OCI-LY3 (cell line): ENCODE results near the gene FBXW8.

Experiments used
- H2AFZ ChIP-seq: fragments of 200-600, 300-600 bp; shearing (Covaris generic); 2 replicates; pipeline ENCODE4 v1.6.0; 2014; ENCODE audit warnings: antibody characterized with exemption, low read depth, low read length
- H3K27ac ChIP-seq: fragments of 200-600, 300-600 bp; sonication (generic); 2 replicates; pipeline ENCODE4 v1.5.1; 2014; ENCODE audit warnings: mild to moderate bottlenecking, low read length, moderate library complexity, mixed read lengths
- H3K27me3 ChIP-seq: fragments of 200-600, 300-600 bp; sonication (generic); 2 replicates; pipeline ENCODE4 v1.6.1; 2014; ENCODE audit warnings: low read depth, low read length, mixed read lengths
- H3K36me3 ChIP-seq: fragments of 200-600, 300-600 bp; sonication (generic); replicated peaks from 2 replicates; pipeline ENCODE3; 2014; ENCODE audit warnings: low read depth, low read length, mixed read lengths
- H3K4me1 ChIP-seq: fragments of 300-600, 200-600 bp; sonication (generic); 2 replicates; pipeline ENCODE4 v1.6.1; 2014; ENCODE audit warnings: low read length, mixed read lengths
- H3K4me2 ChIP-seq: fragments of 200-600, 300-600 bp; sonication (generic); 2 replicates; pipeline ENCODE4 v1.6.1; 2014; ENCODE audit warnings: low read length, mixed read lengths
- H3K4me3 ChIP-seq: fragments of 300-600, 200-600 bp; sonication (generic); 2 replicates; pipeline ENCODE4 v1.5.1; 2014; ENCODE audit warnings: antibody characterized with exemption, mild to moderate bottlenecking, low read length, moderate library complexity
- H3K79me2 ChIP-seq: fragments of 300-600, 200-600 bp; shearing (Covaris generic); 2 replicates; pipeline ENCODE4 v1.6.1; 2014; ENCODE audit warnings: mild to moderate bottlenecking, low read length, mixed read lengths
- H3K9ac ChIP-seq: fragments of 300-600, 200-600 bp; shearing (Covaris generic); 2 replicates; pipeline ENCODE4 v1.6.0; 2014; ENCODE audit warnings: mild to moderate bottlenecking, low read length, moderate library complexity
- H3K9me3 ChIP-seq: fragments of 200-600, 300-600 bp; shearing (Covaris generic); 2 replicates; pipeline ENCODE4 v1.6.1; 2014; ENCODE audit warnings: low read length, mixed read lengths; ENCODE audit not compliant: insufficient read depth
- H4K20me1 ChIP-seq: fragments of 200-600, 300-600 bp; sonication (generic); 2 replicates; pipeline ENCODE4 v1.6.1; 2016; ENCODE audit warnings: low read length, mixed read lengths; ENCODE audit not compliant: insufficient read depth
- EZH2phosphoT487 ChIP-seq: fragments of 200-600 bp; shearing (Covaris generic); IDR thresholded peaks from 2 replicates; pipeline ENCODE4 v1.6.1; 2018; ENCODE audit warnings: antibody characterized with exemption, mixed run types, low read depth
- TF ChIP-seq, protein P1 (sequence below): fragments of 200-600, 300-600 bp; sonication (generic); IDR thresholded peaks from 2 replicates; pipeline ENCODE4 v1.5.1; 2014; ENCODE audit warnings: antibody characterized with exemption, low read length, low read depth

Gene FBXW8

DNA sequence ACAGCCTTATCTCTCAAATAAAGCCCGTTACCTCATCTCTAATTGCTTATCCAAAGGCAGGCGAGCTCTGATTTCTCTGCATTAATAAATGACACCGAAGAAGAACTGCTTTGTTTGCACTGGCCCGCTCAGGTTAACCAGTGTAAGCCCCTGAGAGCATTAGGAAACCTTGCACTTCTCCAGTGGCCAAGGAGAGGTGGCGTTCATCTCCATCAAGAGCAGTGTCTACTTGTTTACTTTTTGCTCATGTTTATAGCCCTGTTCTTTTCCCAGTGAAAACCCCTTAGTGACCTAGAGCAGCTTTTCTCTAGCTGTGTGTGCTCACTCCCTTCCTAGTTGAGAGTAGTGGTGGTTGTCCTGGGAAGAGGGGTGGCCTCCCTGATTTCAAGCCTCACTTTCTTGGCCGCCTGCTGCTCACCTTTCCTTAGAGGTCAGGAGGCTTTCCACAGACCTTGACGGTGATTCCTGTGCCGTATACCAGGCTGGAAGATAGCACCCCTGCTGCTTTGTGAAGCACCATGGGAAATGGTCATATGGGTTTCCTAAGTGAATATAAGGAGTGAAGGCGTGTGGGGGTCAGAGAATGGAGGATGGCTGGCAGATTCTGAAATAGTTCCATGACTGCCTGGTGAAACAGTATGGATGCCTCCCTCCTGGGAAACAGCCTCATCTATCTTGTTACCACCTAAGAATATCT lies 16.6 kb downstream of the FBXW8 start:
- H4K20me1 ChIP-seq = peaks cover 25% of the 10 kb centered on the region
- no peak overlapping the region for H3K27ac ChIP-seq
- no peak overlapping the region for H3K4me3 ChIP-seq
- peaks cover 20% of the 10 kb centered on the region for H3K36me3 ChIP-seq
- H3K9me3 ChIP-seq = no peaks in the 10 kb centered on the region
- no peak overlapping the region for H3K4me2 ChIP-seq
- no peak overlapping the region for H3K9ac ChIP-seq
- TF ChIP-seq EZH2phosphoT487 = no peak
- TF ChIP-seq, protein P1, sequence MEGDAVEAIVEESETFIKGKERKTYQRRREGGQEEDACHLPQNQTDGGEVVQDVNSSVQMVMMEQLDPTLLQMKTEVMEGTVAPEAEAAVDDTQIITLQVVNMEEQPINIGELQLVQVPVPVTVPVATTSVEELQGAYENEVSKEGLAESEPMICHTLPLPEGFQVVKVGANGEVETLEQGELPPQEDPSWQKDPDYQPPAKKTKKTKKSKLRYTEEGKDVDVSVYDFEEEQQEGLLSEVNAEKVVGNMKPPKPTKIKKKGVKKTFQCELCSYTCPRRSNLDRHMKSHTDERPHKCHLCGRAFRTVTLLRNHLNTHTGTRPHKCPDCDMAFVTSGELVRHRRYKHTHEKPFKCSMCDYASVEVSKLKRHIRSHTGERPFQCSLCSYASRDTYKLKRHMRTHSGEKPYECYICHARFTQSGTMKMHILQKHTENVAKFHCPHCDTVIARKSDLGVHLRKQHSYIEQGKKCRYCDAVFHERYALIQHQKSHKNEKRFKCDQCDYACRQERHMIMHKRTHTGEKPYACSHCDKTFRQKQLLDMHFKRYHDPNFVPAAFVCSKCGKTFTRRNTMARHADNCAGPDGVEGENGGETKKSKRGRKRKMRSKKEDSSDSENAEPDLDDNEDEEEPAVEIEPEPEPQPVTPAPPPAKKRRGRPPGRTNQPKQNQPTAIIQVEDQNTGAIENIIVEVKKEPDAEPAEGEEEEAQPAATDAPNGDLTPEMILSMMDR = no peak
- H3K79me2 ChIP-seq = peaks cover 16% of the 10 kb centered on the region
- no peak overlapping the region for H2AFZ ChIP-seq
- peaks cover 3% of the 10 kb centered on the region for H3K4me1 ChIP-seq
- no peaks in the 10 kb centered on the region for H3K27me3 ChIP-seq

DNA sequence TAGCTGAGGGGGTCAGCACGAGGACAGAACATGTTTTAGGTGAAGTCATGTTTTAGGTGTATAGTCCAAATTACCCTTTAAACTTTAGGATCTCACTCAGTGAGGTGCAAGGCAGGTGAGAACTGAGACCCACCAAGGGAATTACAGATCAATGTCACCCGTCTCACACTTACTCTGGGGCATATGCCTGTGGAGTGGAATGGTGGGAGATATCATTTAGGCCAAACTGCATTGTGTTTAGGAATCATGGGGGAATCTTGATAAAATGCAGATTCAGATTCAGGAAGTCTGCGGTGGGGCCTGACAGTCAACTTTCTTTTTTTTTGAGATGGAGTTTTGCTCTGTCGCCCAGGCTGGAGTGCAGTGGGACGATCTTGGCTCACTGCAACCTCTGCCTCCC lies 17.8 kb downstream of the FBXW8 start:
- Histone ChIP-seq H3K9ac (no peak overlapping the region), H3K9me3 (no peaks in the 10 kb centered on the region), H3K27ac (no peak overlapping the region), H3K4me3 (no peak overlapping the region), H4K20me1 (peaks cover 23% of the 10 kb centered on the region; the same call in 1 of the 2 replicates), H3K27me3 (no peaks in the 10 kb centered on the region), H3K4me1 (no peaks in the 10 kb centered on the region), H2AFZ (no peak overlapping the region), H3K4me2 (no peak overlapping the region), H3K79me2 (peaks cover 8% of the 10 kb centered on the region; the same call in 1 of the 2 replicates), H3K36me3 (peaks cover 23% of the 10 kb centered on the region)
- TF ChIP-seq EZH2phosphoT487 = no peak
- TF ChIP-seq, protein P1 = no peak

DNA sequence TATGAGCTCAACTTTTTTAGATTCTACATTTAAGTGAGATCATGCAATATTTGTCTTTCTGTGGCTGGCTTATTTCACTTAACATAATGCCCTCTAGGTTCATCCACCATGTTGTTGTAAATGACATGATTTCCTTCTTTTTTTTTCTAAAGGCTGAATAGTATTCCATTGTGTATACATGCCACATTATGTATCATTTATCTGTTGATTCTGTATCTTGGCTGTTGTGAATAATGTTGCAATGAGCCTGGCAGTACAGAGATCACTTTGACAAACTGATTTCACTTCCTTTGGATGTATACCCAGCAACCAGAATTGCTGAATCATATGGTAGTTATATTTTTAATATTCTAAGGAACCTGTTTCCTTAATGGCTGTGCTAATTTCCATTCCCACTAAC lies 19.1 kb downstream of the FBXW8 start:
- H3K36me3 ChIP-seq = peaks cover 26% of the 10 kb centered on the region
- H3K27ac ChIP-seq = no peak overlapping the region
- H3K4me1 ChIP-seq = no peaks in the 10 kb centered on the region
- H3K4me2 ChIP-seq = no peak overlapping the region
- no peaks in the 10 kb centered on the region for H3K9me3 ChIP-seq
- H3K79me2 ChIP-seq = peaks cover 8% of the 10 kb centered on the region; the same call in 1 of the 2 replicates
- no peak overlapping the region for H3K4me3 ChIP-seq
- no peak overlapping the region for H2AFZ ChIP-seq
- H4K20me1 ChIP-seq = peaks cover 23% of the 10 kb centered on the region; the same call in 1 of the 2 replicates
- no peak for TF ChIP-seq EZH2phosphoT487
- TF ChIP-seq, protein P1 = no peak
- H3K9ac ChIP-seq = no peak overlapping the region
- no peaks in the 10 kb centered on the region for H3K27me3 ChIP-seq

DNA sequence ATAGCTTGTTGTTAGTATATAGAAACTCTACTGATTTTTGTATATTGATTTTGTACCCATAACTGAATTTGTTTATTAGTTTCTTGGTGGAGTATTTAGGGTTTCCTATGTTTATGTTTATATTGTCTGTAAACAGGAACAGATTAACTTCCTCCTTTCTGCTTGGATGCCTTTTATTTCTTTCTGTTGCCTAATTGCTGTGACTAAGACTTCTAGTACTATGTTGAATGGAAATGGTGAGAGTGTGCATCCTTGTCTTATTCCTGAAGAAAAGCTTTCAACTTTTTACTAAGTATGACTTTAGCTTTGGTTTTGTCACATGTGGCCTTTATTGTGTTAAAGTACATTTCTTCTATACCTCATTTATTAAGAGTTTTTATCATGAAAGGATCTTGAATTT lies 20.9 kb downstream of the FBXW8 start:
- Histone ChIP-seq H3K4me1 (no peaks in the 10 kb centered on the region), H2AFZ (no peak overlapping the region), H4K20me1 (peaks cover 14% of the 10 kb centered on the region; the same call in 1 of the 2 replicates), H3K4me2 (no peak overlapping the region), H3K79me2 (no peaks in the 10 kb centered on the region; the same call in 1 of the 2 replicates), H3K9ac (no peak overlapping the region), H3K36me3 (peaks cover 34% of the 10 kb centered on the region), H3K4me3 (no peak overlapping the region), H3K27me3 (no peaks in the 10 kb centered on the region), H3K27ac (no peak overlapping the region), H3K9me3 (no peaks in the 10 kb centered on the region)
- TF ChIP-seq EZH2phosphoT487 = no peak
- TF ChIP-seq, protein P1 = no peak
